Heart left ventricle (tissue), 13 donors: ENCODE data around the gene SH3D19.

Experiments used
- CTCF ChIP-seq, 12 donors: fragments of 200-600 bp; sonication (generic) in 4 of 12; IDR thresholded peaks; one replicate each; pipeline versions ENCODE4 v1.5.0 to v1.8.0; 2018 to 2022; ENCODE audit warnings: antibody characterized with exemption in 12 of 12, mild to moderate bottlenecking in 5 of 12
- POLR2A ChIP-seq, 2 donors: fragments of 450-650 bp; IDR thresholded peaks; one replicate each; pipeline ENCODE4 v1.6.1; 2017; ENCODE audit warnings: antibody characterized with exemption in 2 of 2, mild to moderate bottlenecking in 2 of 2, moderate library complexity in 2 of 2
- donor health status: ischemic (EF 13 %, LVEDD 7.1; RV severe dilation, severe dysfunction).
- donor health status: DM: no; HTN: yes; CAD: no.
- donor health status: DM: no; HTN: no; CAD: no.
- donor health status: ischemic (EF 25% LVEDD 6.9; RV normal size, moderate dysfunction).
- donor health status: ischemic (EF 25% LVEDD 5.7; RV mildly dilated, moderate dysfunction).
- donor health status: ischemic (EF 35%, LVEDD 5.7; RV mildly dilated, moderate dysfunction).
- donor health status: nonischemic (EF 11% LVEDD 7.7; RV severe dilation, severe dysfunction).
- donor health status: DM: yes; HTN: yes; CAD: no.
- donor health status: PGD.
- donor health status: ischemic (EF 29% LVEDD 5.4; RV normal size, mild dysfunction).
- donor health status: nonischemic (EF 23%, LVEDD 6.1; RV moderate dilation, normal function).

- no peak for TF ChIP-seq CTCF (IDR thresholded peaks at IDR 0.05)
- TF ChIP-seq POLR2A (IDR thresholded peaks at IDR 0.05), result no peak
Measured at GRCh38 chr4:151358266-151358665, 32.9 kb upstream of the SH3D19 start.
